ENCODE measurements around the gene TNKS2.

DNA sequence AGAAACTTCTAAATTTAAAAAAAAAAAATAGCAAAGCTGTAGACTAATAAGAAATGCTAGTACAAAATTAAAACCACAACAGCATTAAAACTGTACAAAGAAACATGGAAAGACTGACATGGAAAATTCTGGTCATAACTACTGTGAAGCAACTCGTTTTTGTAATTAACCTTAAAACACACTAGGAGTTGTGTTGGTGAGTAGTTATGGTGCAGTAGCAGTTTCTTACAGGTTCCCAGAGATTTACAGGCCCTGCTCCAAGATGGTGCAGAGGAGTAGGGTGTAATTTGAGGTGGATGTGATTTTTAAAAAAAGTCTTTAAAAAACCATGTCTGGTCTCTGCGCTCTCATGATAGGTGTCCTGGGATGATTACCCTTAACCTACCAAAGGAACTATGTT lies 31.0 kb downstream of the TNKS2 start:
- TF ChIP-seq, protein P1, sequence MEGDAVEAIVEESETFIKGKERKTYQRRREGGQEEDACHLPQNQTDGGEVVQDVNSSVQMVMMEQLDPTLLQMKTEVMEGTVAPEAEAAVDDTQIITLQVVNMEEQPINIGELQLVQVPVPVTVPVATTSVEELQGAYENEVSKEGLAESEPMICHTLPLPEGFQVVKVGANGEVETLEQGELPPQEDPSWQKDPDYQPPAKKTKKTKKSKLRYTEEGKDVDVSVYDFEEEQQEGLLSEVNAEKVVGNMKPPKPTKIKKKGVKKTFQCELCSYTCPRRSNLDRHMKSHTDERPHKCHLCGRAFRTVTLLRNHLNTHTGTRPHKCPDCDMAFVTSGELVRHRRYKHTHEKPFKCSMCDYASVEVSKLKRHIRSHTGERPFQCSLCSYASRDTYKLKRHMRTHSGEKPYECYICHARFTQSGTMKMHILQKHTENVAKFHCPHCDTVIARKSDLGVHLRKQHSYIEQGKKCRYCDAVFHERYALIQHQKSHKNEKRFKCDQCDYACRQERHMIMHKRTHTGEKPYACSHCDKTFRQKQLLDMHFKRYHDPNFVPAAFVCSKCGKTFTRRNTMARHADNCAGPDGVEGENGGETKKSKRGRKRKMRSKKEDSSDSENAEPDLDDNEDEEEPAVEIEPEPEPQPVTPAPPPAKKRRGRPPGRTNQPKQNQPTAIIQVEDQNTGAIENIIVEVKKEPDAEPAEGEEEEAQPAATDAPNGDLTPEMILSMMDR (IDR thresholded peaks at IDR 0.05; ENCODE audit: low read depth, low read length, poor library complexity, severe bottlenecking): no peak
- no peak for TF ChIP-seq EZH2phosphoT487 (IDR thresholded peaks at IDR 0.05; ENCODE audit: borderline replicate concordance, low read length)

Measured in DOHH2 (cell line).